ENCODE results near the gene TNFRSF8. TPM values are rescaled to one million over a fixed set of nuclear protein-coding genes. Genes with fewer than 3 reads are reported as not detected.

The TNFRSF8 gene
- total RNA-seq, 1 experiment from 2014 or later: 0.13 TPM

- DNase-seq (ENCODE audit: low read depth, low spot score) (no peak), ATAC-seq (no peak)
- no peaks in the 10 kb centered on the region for H3K4me1 ChIP-seq (ENCODE audit: control insufficient read depth, insufficient read depth, low read length)
- CTCF ChIA-PET: interaction anchor here (0.5 to 1.1 kb wide), 4 partner anchors 12 to 563 kb away, joined by 3 to 11 read pairs (median 6); no protein-coding TSS in a partner anchor
- H3K36me3 ChIP-seq (ENCODE audit: control insufficient read depth, insufficient read depth, low read length): no peaks in the 10 kb centered on the region
- no peak overlapping the region for H3K27ac ChIP-seq (ENCODE audit: low read length)
- H3K9me3 ChIP-seq (ENCODE audit: control insufficient read depth, insufficient read depth, low read depth, low read length): no peaks in the 10 kb centered on the region
- BruUV-seq (replicated peaks): no TSS peak
- H3K4me3 ChIP-seq (ENCODE audit: low read depth in 2 of 2, low read length in 2 of 2): no peak overlapping the region
- TF ChIP-seq POLR2AphosphoS5 (IDR thresholded peaks at IDR 0.05; ENCODE audit: low read depth, low read length) (no peak), REST (IDR thresholded peaks at IDR 0.05; ENCODE audit: insufficient read depth in 1 of 2, low read depth in 2 of 2, low read length in 1 of 2) (no peak), SIN3A (IDR thresholded peaks at IDR 0.05; ENCODE audit: borderline replicate concordance, insufficient read depth, low read depth, low read length) (no peak), TCF7L2 (IDR thresholded peaks at IDR 0.05; ENCODE audit: low read depth, low read length) (no peak)
- TF ChIP-seq, protein P1, sequence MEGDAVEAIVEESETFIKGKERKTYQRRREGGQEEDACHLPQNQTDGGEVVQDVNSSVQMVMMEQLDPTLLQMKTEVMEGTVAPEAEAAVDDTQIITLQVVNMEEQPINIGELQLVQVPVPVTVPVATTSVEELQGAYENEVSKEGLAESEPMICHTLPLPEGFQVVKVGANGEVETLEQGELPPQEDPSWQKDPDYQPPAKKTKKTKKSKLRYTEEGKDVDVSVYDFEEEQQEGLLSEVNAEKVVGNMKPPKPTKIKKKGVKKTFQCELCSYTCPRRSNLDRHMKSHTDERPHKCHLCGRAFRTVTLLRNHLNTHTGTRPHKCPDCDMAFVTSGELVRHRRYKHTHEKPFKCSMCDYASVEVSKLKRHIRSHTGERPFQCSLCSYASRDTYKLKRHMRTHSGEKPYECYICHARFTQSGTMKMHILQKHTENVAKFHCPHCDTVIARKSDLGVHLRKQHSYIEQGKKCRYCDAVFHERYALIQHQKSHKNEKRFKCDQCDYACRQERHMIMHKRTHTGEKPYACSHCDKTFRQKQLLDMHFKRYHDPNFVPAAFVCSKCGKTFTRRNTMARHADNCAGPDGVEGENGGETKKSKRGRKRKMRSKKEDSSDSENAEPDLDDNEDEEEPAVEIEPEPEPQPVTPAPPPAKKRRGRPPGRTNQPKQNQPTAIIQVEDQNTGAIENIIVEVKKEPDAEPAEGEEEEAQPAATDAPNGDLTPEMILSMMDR (IDR thresholded peaks at IDR 0.05): no peak
- in situ Hi-C loops (cut with HindIII; ENCODE audit: low pct_unique_long_range_greater_than_20kb, low sequenced_read_pairs): no loop called here
- H3K27me3 ChIP-seq (ENCODE audit: control insufficient read depth, insufficient read depth, low read length): no peaks in the 10 kb centered on the region
- intact Hi-C loops (cut with micrococcal nuclease; ENCODE audit: unreplicated experiment): no loop called here
- POLR2A ChIA-PET: interaction anchor here (0.6 kb wide), 2 partner anchors 81 to 186 kb away, joined by 4 to 7 read pairs; no protein-coding TSS in a partner anchor
Observed at GRCh38 chr1:12094180-12094579, 31.1 kb downstream of the TNFRSF8 start.

- CTCF ChIA-PET: interaction anchor here (1.0 to 1.1 kb wide), 2 partner anchors 11 kb away, joined by 3 to 4 read pairs; no protein-coding TSS in a partner anchor
- DNase-seq (ENCODE audit: low read depth, low spot score) (no peak), ATAC-seq (0 out of 2 replicates have a peak, but pooled peaks have one; percentile 43)
- H3K9me3 ChIP-seq (ENCODE audit: control insufficient read depth, insufficient read depth, low read depth, low read length): no peaks in the 10 kb centered on the region
- H3K27me3 ChIP-seq (ENCODE audit: control insufficient read depth, insufficient read depth, low read length): no peaks in the 10 kb centered on the region
- H3K36me3 ChIP-seq (ENCODE audit: control insufficient read depth, insufficient read depth, low read length): no peaks in the 10 kb centered on the region
- no peaks in the 10 kb centered on the region for H3K4me1 ChIP-seq (ENCODE audit: control insufficient read depth, insufficient read depth, low read length)
- H3K4me3 ChIP-seq (ENCODE audit: low read depth in 2 of 2, low read length in 2 of 2): no peak overlapping the region
- H3K27ac ChIP-seq (ENCODE audit: low read length): no peak overlapping the region
- intact Hi-C loops (cut with micrococcal nuclease; ENCODE audit: unreplicated experiment): no loop called here
- in situ Hi-C loops (cut with HindIII; ENCODE audit: low pct_unique_long_range_greater_than_20kb, low sequenced_read_pairs): no loop called here
- no peak for TF ChIP-seq REST (IDR thresholded peaks at IDR 0.05; ENCODE audit: insufficient read depth in 1 of 2, low read depth in 2 of 2, low read length in 1 of 2)
- no peak for TF ChIP-seq POLR2AphosphoS5 (IDR thresholded peaks at IDR 0.05; ENCODE audit: low read depth, low read length)
- no peak for TF ChIP-seq TCF7L2 (IDR thresholded peaks at IDR 0.05; ENCODE audit: low read depth, low read length)
- TF ChIP-seq SIN3A (IDR thresholded peaks at IDR 0.05; ENCODE audit: borderline replicate concordance, insufficient read depth, low read depth, low read length): no peak
- TF ChIP-seq, protein P1 (IDR thresholded peaks at IDR 0.05): no peak
- no TSS peak for BruUV-seq (replicated peaks)
- POLR2A ChIA-PET: interaction anchor here (0.6 kb wide), 1 partner anchor 47 kb away, joined by 6 read pairs; no protein-coding TSS in a partner anchor
Observed at GRCh38 chr1:12095452-12096263, 32.6 kb downstream of the TNFRSF8 start.

Measured in Panc1 (cell line).